ENCODE results near the gene PRICKLE2.

PRICKLE2 gene

DNA sequence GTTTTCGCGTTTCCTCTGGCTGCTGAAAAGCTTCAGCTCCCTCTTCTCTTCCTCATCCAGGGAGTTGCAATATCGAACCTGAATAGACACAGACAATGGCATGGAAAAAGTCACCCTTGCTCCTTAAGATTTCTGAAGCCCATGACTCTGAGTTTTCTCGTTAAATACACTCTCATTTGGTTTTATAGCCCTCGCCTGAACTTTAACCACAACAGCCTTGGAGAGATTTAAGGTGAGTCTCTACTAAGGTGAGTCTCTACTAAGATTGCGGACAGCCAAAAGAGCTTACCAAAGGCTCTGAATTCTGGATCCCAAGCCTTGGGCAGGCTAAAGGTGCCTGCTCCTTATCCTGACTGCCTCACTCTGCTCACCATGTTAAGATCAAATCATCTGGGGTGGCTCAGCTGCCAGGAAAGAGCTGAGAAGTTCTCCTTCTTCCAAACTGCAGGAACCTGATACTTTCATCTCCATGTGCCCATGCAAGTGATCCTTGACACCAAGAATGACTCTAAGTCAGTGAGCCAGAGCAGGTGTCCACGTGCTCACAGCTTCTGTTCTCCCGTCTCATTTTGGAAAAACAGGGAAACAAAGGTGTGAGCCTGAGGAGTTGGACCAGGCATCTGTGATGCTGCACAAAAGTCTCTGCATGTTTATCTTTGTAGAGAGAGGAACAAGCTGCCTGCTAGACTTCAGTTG lies 65.1 kb downstream of the PRICKLE2 start:
- ChIA-PET CTCF (interaction anchor here (1.5 kb wide), 1 partner anchor 130 kb away, joined by 3 read pairs; no protein-coding TSS in a partner anchor), POLR2A (no interaction called here)
- DNase-seq (ENCODE audit: extremely low spot score): no peak
- TF ChIP-seq, protein P1, sequence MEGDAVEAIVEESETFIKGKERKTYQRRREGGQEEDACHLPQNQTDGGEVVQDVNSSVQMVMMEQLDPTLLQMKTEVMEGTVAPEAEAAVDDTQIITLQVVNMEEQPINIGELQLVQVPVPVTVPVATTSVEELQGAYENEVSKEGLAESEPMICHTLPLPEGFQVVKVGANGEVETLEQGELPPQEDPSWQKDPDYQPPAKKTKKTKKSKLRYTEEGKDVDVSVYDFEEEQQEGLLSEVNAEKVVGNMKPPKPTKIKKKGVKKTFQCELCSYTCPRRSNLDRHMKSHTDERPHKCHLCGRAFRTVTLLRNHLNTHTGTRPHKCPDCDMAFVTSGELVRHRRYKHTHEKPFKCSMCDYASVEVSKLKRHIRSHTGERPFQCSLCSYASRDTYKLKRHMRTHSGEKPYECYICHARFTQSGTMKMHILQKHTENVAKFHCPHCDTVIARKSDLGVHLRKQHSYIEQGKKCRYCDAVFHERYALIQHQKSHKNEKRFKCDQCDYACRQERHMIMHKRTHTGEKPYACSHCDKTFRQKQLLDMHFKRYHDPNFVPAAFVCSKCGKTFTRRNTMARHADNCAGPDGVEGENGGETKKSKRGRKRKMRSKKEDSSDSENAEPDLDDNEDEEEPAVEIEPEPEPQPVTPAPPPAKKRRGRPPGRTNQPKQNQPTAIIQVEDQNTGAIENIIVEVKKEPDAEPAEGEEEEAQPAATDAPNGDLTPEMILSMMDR (IDR thresholded peaks at IDR 0.05; ENCODE audit: control extremely low read depth, extremely low read depth, low read depth, missing control alignments): no peak

DNA sequence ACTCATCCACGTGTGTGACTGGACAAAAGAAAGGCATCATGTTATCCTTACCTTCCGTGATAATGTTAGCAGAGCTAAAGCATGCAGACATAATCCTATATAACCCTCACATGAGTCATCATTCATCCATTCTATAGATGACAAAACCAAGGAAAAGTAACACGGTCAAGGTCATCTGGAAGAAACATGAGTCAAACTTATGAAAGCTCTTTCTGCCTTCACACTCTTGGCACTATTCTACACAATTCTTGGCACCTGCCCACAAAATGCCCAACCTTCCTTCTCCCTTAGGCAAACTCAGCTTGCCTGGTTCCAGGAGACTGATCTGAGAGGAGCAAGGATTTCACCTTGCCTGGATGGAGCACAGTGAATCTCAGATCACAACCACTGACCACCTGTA lies 66.9 kb downstream of the PRICKLE2 start:
- no peak for DNase-seq (ENCODE audit: extremely low spot score)
- TF ChIP-seq, protein P1 (IDR thresholded peaks at IDR 0.05; ENCODE audit: control extremely low read depth, extremely low read depth, low read depth, missing control alignments): no peak
- ChIA-PET POLR2A (no interaction called here), CTCF (interaction anchor here (1.2 to 1.6 kb wide), 2 partner anchors 9 to 10 kb away, joined by 3 to 4 read pairs; no protein-coding TSS in a partner anchor)

DNA sequence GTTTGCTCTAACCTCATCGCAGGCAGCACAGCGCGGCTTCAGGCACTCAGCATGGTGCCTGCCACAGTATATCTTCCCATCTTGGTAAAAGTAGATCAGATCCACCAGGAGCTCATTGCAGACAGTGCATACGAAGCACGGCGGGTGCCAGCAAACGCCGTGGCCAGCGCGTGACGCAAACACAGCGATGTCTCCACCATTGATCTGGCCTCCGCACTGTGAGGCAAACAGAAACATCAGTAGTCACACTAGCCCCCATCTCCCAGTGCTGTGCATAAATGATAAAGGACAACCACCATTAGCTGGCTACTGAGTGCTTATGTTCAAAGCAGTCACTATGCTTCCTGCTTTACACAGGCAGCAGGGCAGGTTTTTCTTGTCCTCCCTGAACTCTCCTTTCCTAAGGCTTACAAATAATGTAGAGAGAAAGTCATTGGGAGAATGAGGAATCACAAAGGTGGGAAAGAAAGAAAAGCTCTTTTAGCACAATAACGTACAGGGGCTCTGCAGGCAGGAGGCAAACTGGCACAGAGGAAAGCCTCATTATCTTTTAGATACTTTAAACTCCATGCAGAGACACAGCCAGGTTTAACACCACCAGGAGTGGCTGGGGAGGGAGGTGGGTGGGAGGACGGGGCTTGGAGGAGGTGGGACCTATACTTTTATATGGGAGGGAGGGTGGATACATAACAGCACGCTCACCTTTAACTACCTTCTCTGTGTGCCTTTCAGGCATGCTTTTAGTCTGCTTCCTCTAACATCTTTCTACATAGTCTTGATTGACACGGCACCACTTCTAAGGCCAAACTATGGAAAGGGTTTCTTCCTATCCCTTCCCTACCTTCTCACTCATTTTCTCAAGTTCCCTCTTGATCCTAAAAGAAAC lies 67.9 kb downstream of the PRICKLE2 start:
- ChIA-PET CTCF (interaction anchor here (1.2 to 1.6 kb wide), 2 partner anchors 10 to 11 kb away, joined by 3 read pairs; no protein-coding TSS in a partner anchor), POLR2A (no interaction called here)
- TF ChIP-seq, protein P1 (IDR thresholded peaks at IDR 0.05; ENCODE audit: control extremely low read depth, extremely low read depth, low read depth, missing control alignments): no peak
- no peak for DNase-seq (ENCODE audit: extremely low spot score)

DNA sequence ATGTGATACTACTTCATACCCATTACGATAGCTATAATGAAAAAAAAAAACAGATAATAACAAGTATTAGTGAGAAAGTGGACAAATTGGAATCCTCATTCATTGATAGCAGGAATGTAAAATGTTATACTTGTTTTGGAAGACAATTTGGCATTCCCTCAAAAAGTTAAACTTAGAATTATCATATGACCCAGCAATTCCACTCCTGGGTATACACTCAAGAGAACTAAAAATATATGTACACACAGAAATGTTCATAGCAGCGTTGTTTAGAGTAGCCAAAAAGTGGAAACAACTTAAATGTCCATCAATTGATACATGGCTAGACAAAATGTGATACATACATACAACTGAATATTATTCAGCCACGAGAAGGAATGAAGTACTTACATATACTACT lies 69.9 kb downstream of the PRICKLE2 start:
- CTCF ChIA-PET: no interaction called here
- TF ChIP-seq, protein P1 (IDR thresholded peaks at IDR 0.05; ENCODE audit: control extremely low read depth, extremely low read depth, low read depth, missing control alignments): no peak
- no peak for DNase-seq (ENCODE audit: extremely low spot score)
- POLR2A ChIA-PET: no interaction called here

DNA sequence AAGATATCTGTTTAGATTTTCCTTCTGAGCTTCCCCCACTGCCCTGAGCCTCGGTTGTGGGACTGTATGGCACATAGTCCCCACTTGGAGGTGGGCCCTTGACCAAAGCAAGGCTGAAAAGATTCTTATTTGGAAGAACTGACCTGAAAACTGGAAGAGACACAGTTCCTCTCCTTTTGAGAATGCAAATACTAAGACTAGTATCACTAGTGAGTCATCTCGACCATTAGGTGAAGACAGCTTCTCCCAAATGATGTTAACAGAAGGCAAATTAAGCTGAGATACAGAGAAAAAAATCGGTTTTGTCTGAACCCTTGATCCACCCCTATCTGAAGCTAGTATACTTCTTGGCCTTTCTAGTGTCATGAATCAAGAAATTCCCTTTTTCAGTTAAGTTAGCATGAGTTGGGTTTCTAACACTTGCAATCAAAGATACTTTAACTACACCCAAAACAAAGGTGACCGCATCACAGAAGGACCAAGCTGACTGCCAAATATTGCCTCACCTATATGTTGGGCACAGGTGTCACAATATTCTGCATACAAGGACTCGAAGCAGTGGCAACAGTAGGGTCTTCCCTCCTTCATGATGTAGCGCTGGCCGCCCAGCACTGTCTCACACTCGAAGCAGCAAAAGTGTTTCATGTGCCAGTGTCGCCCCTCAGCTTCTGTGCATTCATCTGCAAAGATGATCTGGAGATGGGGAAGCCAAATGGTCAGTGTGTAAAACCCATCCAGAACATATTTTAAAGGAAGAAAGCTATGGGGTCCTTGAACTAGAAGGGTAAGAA lies 72.4 kb downstream of the PRICKLE2 start:
- CTCF ChIA-PET: interaction anchor here (1.0 kb wide), 1 partner anchor 16 kb away, joined by 4 read pairs; no protein-coding TSS in a partner anchor
- POLR2A ChIA-PET: no interaction called here
- TF ChIP-seq, protein P1 (IDR thresholded peaks at IDR 0.05; ENCODE audit: control extremely low read depth, extremely low read depth, low read depth, missing control alignments): no peak
- no peak for DNase-seq (ENCODE audit: extremely low spot score)

DNA sequence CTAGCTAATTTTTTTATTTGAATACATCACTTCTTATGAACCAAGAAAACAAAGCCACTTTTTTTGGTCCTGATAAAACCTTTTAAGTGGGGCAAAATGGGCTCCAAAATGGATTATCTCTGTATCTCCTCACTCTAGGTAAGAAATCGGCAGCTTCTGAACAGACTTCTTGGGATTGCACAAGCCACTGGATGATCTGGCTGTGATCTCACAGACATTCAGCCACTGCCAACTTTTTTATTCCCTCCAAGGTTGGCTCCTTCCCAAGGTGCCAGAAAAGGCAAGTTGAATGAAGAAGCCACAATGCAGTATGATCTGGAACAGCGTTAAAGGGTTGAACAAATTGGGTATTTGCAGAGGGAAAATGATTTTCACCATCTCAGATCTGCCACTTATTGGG lies 73.2 kb downstream of the PRICKLE2 start:
- TF ChIP-seq, protein P1 (IDR thresholded peaks at IDR 0.05; ENCODE audit: control extremely low read depth, extremely low read depth, low read depth, missing control alignments): no peak
- ChIA-PET CTCF (no interaction called here), POLR2A (no interaction called here)
- no peak for DNase-seq (ENCODE audit: extremely low spot score)
